ENCODE measurements around the gene GUCY1A2.
"Not testable (repeated sequence)": the region's sequence is repeated elsewhere in the genome, so short reads cannot be mapped to it uniquely, and the experiment has no call there.

The GUCY1A2 gene

GRCh38 chr11:106939157-106939556 is 79.1 kb downstream of the GUCY1A2 start:
- DNase-seq: no peak

GRCh38 chr11:106937111-106937510 is 81.2 kb downstream of the GUCY1A2 start:
- no peak for DNase-seq

GRCh38 chr11:106925245-106925644 is 93.0 kb downstream of the GUCY1A2 start:
- DNase-seq: no peak

GRCh38 chr11:106920899-106921509 is 97.3 kb downstream of the GUCY1A2 start:
- no peak for DNase-seq

GRCh38 chr11:106917973-106918372 is 100.3 kb downstream of the GUCY1A2 start:
- DNase-seq: no peak

- DNase-seq: no peak
Measured at GRCh38 chr11:106914409-106914808, 103.9 kb downstream of the GUCY1A2 start.

GRCh38 chr11:106913141-106913540 is 105.1 kb downstream of the GUCY1A2 start:
- DNase-seq: no peak

GRCh38 chr11:106904826-106905225 is 113.5 kb downstream of the GUCY1A2 start:
- no peak for DNase-seq

GRCh38 chr11:106889718-106890117 is 128.6 kb downstream of the GUCY1A2 start:
- DNase-seq: no peak

- DNase-seq: no peak
Measured at GRCh38 chr11:106888386-106888785, 129.9 kb downstream of the GUCY1A2 start.

GRCh38 chr11:106883693-106884092 is 134.6 kb downstream of the GUCY1A2 start:
- not testable (repeated sequence) for DNase-seq

- no peak for DNase-seq
Measured at GRCh38 chr11:106879832-106880546, 138.3 kb downstream of the GUCY1A2 start.

GRCh38 chr11:106879029-106879428 is 139.2 kb downstream of the GUCY1A2 start:
- DNase-seq: no peak

GRCh38 chr11:106875013-106875412 is 143.3 kb downstream of the GUCY1A2 start:
- DNase-seq: no peak

- DNase-seq: no peak
Measured at GRCh38 chr11:106872246-106872645, 146.0 kb downstream of the GUCY1A2 start.

GRCh38 chr11:106858200-106858599 is 160.1 kb downstream of the GUCY1A2 start:
- DNase-seq: no peak

- no peak for DNase-seq
Measured at GRCh38 chr11:106856566-106856965, 161.7 kb downstream of the GUCY1A2 start.

GRCh38 chr11:106854429-106854828 is 163.8 kb downstream of the GUCY1A2 start:
- DNase-seq: no peak

- no peak for DNase-seq
Measured at GRCh38 chr11:106853850-106854401, 164.3 kb downstream of the GUCY1A2 start.

- DNase-seq: no peak
Measured at GRCh38 chr11:106852779-106853178, 165.5 kb downstream of the GUCY1A2 start.

GRCh38 chr11:106848526-106848925 is 169.8 kb downstream of the GUCY1A2 start:
- DNase-seq: no peak

GRCh38 chr11:106842134-106842533 is 176.1 kb downstream of the GUCY1A2 start:
- DNase-seq: no peak

- no peak for DNase-seq
Measured at GRCh38 chr11:106840947-106841346, 177.3 kb downstream of the GUCY1A2 start.

- no peak for DNase-seq
Measured at GRCh38 chr11:106840146-106840545, 178.1 kb downstream of the GUCY1A2 start.

Measured in activated T-cell treated with anti-CD3 and anti-CD28 coated beads for 4 hours (primary cell).